Trophoblast cell (in vitro differentiated cells and primary cell): ENCODE data around the gene ZNF775.

ENCODE experiments used
- DNase-seq, 2 donors: peaks; one replicate each; pipeline ENCODE4 v3.0.0-alpha.2; 2016
- H2AFZ ChIP-seq: 2 replicates; pipeline ENCODE4 v1.6.1; 2013; ENCODE audit warnings: low read length, moderate library complexity, mild to moderate bottlenecking; ENCODE audit not compliant: insufficient read depth, poor library complexity
- H2AK5ac ChIP-seq: 2 replicates; pipeline ENCODE4 v1.6.1; 2013; ENCODE audit warnings: mild to moderate bottlenecking, low read length
- H2BK120ac ChIP-seq: 2 replicates; pipeline ENCODE4 v1.6.1; 2013; ENCODE audit warnings: low read length, mild to moderate bottlenecking, moderate library complexity; ENCODE audit not compliant: insufficient read depth, poor library complexity
- H2BK12ac ChIP-seq: 2 replicates; pipeline ENCODE4 v1.6.1; 2013; ENCODE audit warnings: mild to moderate bottlenecking, low read length, moderate library complexity
- H2BK5ac ChIP-seq: 2 replicates; pipeline ENCODE4 v1.6.1; 2013; ENCODE audit warnings: low read length, low read depth, moderate library complexity, mild to moderate bottlenecking; ENCODE audit not compliant: poor library complexity
- H3K14ac ChIP-seq: 2 replicates; pipeline ENCODE4 v1.6.1; 2013; ENCODE audit warnings: mild to moderate bottlenecking, low read length
- H3K18ac ChIP-seq: 2 replicates; pipeline ENCODE4 v1.6.1; 2013; ENCODE audit warnings: mild to moderate bottlenecking, low read length
- H3K23ac ChIP-seq: 2 replicates; pipeline ENCODE4 v1.6.1; 2013; ENCODE audit warnings: low read length
- H3K27ac ChIP-seq: 2 replicates; pipeline ENCODE4 v1.5.1; 2013; ENCODE audit warnings: low read depth, mild to moderate bottlenecking, inconsistent platforms, low read length, moderate library complexity
- H3K27me3 ChIP-seq: 2 replicates; pipeline ENCODE4 v1.6.1; 2013; ENCODE audit warnings: inconsistent platforms, mild to moderate bottlenecking, low read length, moderate library complexity; ENCODE audit not compliant: insufficient read depth
- H3K36me3 ChIP-seq, 2 experiments: 1 replicate in 1 of 2; 2 replicates in 1 of 2; pipeline ENCODE4 v1.6.1; 2013; ENCODE audit warnings: low read length in 2 of 2, mild to moderate bottlenecking in 2 of 2, moderate library complexity in 1 of 2; ENCODE audit not compliant: insufficient read depth in 2 of 2, control insufficient read depth in 1 of 2
- H3K4ac ChIP-seq: 2 replicates; pipeline ENCODE4 v1.6.1; 2013; ENCODE audit warnings: low read depth, mild to moderate bottlenecking, low read length, moderate library complexity
- H3K4me1 ChIP-seq, 2 experiments: 1 replicate in 1 of 2; 2 replicates in 1 of 2; pipeline ENCODE4 v1.6.1; 2013; ENCODE audit warnings: low read length in 2 of 2, mild to moderate bottlenecking in 2 of 2, moderate library complexity in 1 of 2; ENCODE audit not compliant: insufficient read depth in 2 of 2, control insufficient read depth in 1 of 2
- H3K4me2 ChIP-seq: 2 replicates; pipeline ENCODE4 v1.6.1; 2013; ENCODE audit warnings: inconsistent platforms, mild to moderate bottlenecking, low read length, moderate library complexity
- H3K4me3 ChIP-seq: 2 replicates; pipeline ENCODE4 v1.5.1; 2013; ENCODE audit warnings: mild to moderate bottlenecking, low read depth, low read length, inconsistent platforms
- H3K79me1 ChIP-seq: one replicate; pipeline ENCODE4 v1.6.1; 2013; ENCODE audit warnings: low read length
- H3K79me2 ChIP-seq: 2 replicates; pipeline ENCODE4 v1.6.1; 2013; ENCODE audit warnings: low read length, mild to moderate bottlenecking; ENCODE audit not compliant: control insufficient read depth, insufficient read depth, poor library complexity
- H3K9ac ChIP-seq: 2 replicates; pipeline ENCODE4 v1.6.1; 2013; ENCODE audit warnings: mild to moderate bottlenecking, low read length
- H3K9me3 ChIP-seq: 2 replicates; pipeline ENCODE4 v1.6.1; 2013; ENCODE audit warnings: low read depth, mild to moderate bottlenecking, control low read depth, inconsistent platforms, low read length; ENCODE audit not compliant: insufficient read depth
- H4K12ac ChIP-seq: 2 replicates; pipeline ENCODE4 v1.6.1; 2013; ENCODE audit warnings: low read depth, mild to moderate bottlenecking, low read length, moderate library complexity
- H4K8ac ChIP-seq: 2 replicates; pipeline ENCODE4 v1.6.1; 2013; ENCODE audit warnings: low read depth, mild to moderate bottlenecking, low read length, moderate library complexity
- H4K91ac ChIP-seq: one replicate; pipeline ENCODE4 v1.6.1; 2013; ENCODE audit warnings: low read depth, mild to moderate bottlenecking, low read length, moderate library complexity
- WGBS: extraction: QIAGEN DNeasy Blood & Tissue Kit; methylation state at CpG from one replicate; pipeline ENCODE4 v1.1.7; 2013; ENCODE audit warnings: missing lambda C conversion rate; ENCODE audit not compliant: insufficient read length, insufficient coverage; ENCODE audit errors: extremely low coverage; 5-methylcytosine and 5-hydroxymethylcytosine counted together

ZNF775 gene

DNA sequence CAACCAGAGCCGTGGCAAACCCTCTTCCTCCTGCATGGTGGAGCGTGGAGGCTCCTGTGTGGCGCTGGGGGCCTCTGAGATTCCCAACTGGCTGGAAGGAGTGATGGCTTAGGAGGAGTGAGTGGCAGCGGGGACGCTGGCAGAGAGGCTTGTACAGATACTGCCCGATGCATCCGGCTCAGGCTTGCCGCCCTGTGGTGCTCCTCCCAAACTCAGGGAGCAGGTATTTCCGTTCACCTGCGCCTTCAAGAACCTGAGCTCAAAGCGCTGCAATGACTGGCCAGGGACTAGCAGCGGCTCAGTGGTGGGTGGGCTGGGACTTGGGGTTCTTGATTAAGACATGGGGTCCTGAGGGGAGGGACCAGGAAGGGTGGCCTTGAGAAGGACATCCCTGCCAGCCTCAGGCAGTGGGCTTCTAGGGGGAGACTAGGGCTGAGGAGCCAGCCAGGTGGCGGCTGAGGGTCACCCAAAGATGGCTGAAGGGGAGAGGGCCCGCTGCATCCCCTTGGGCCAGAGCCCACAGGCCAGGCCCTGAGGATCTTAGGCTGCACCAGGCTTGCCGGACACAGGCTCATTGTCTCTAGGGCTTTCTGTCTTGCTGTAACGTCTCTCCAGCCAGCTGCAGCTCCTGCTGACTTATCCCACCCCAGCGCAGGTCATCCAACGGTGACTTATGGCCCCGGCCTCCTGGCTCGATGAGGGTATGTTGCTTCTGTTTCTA lies 3.2 kb downstream of the ZNF775 start:
- Histone ChIP-seq H2AK5ac (peak overlapping the region; percentile 14), H3K27ac (no peak overlapping the region), H2AFZ (no peak overlapping the region), H2BK5ac (no peak overlapping the region), H4K91ac (peak overlapping the region; percentile 15), H3K36me3 (peaks cover 5 to 9% of the 10 kb centered on the region in 2 experiments), H3K4ac (no peak overlapping the region), H3K18ac (peak overlapping the region; percentile 49), H3K23ac (no peak overlapping the region), H3K9me3 (peaks cover 2% of the 10 kb centered on the region), H3K79me1 (peaks cover 24% of the 10 kb centered on the region), H3K4me1 (peaks cover 30 to 35% of the 10 kb centered on the region in 2 experiments), H4K12ac (no peak overlapping the region), H3K27me3 (no peaks in the 10 kb centered on the region), H3K9ac (no peak overlapping the region), H3K14ac (no peak overlapping the region), H3K4me3 (no peak overlapping the region), H2BK120ac (no peak overlapping the region), H4K8ac (no peak overlapping the region), H3K79me2 (peaks cover 16% of the 10 kb centered on the region), H3K4me2 (no peak overlapping the region), H2BK12ac (peak overlapping the region; percentile 25)
- DNase-seq, result no peak
- WGBS, result no CpG with 5 or more reads among the region's 20 CpGs

DNA sequence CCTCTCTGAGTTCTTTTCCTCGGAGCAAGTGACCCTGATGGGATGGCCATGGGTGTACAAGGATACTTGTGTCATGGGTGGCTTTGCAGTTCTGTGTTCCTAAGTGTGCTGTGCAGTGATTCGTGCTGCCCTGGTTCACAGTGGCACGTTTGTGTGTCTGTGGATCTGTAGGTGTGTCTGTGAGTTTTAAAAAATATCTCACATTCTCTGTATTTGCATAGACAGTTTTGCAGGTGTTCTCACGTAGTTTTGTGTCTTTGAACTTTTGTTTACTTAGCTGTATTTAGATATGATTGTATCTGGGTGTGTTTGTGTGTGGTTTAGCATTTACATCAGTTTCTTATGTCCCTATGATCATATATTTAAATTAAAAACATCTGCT lies 3.7 kb downstream of the ZNF775 start:
- H3K23ac ChIP-seq, result no peak overlapping the region
- peaks cover 26 to 32% of the 10 kb centered on the region in 2 experiments for H3K4me1 ChIP-seq
- no peak for DNase-seq
- no peaks in the 10 kb centered on the region for H3K27me3 ChIP-seq
- H4K91ac ChIP-seq, result peak overlapping the region; percentile 15
- H2AFZ ChIP-seq, result no peak overlapping the region
- H2BK12ac ChIP-seq, result no peak overlapping the region
- H3K4ac ChIP-seq, result no peak overlapping the region
- no peak overlapping the region for H3K14ac ChIP-seq
- H2BK120ac ChIP-seq, result no peak overlapping the region
- peaks cover 16% of the 10 kb centered on the region for H3K79me2 ChIP-seq
- no peak overlapping the region for H3K27ac ChIP-seq
- H3K79me1 ChIP-seq, result peaks cover 21% of the 10 kb centered on the region
- H3K36me3 ChIP-seq, result peaks cover 7 to 11% of the 10 kb centered on the region in 2 experiments
- no peak overlapping the region for H4K8ac ChIP-seq
- peaks cover 2% of the 10 kb centered on the region for H3K9me3 ChIP-seq
- no peak overlapping the region for H3K9ac ChIP-seq
- no peak overlapping the region for H2BK5ac ChIP-seq
- H3K4me2 ChIP-seq, result no peak overlapping the region
- no peak overlapping the region for H3K18ac ChIP-seq
- no peak overlapping the region for H2AK5ac ChIP-seq
- WGBS, result no CpG with 5 or more reads among the region's 4 CpGs
- H4K12ac ChIP-seq, result no peak overlapping the region
- H3K4me3 ChIP-seq, result no peak overlapping the region

DNA sequence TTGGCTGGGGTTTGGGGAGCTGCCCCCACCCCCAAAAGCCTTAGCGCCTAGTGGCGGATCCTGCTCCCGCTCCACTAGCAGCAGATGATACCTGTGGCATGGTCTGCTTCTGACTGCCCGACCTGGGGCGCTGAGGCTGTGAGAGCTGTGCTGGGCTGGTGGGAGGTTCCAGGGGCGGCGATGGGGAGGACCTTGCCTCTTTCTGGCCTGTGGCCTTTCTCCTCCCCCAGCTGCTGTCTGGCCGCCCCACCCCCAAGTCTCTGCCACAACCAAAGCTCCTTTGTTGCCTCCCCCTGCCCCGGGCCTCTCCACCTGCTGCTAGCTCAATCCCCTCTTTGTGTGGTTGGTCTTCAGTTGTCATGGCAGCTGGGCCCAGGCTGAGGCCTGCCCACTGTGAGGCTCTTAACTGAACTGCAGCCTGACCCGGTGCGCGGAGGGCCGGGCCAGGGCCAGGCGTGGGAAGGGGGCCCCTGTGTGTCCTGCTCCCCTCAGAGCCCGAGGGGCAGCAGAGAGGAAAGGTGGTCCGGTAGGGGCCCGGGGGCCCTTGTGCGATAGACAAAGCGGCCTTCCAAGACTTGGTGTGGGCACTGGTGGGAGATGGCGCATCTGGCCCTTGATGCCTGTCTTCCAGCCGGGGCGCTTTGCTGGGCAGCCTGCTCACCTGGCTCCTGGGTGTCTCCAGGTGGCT lies 4.7 kb downstream of the ZNF775 start:
- Histone ChIP-seq H3K9me3 (peaks cover 2% of the 10 kb centered on the region), H2AK5ac (peak overlapping the region; percentile 67), H2AFZ (peak overlapping the region; percentile 2), H3K4me1 (peaks cover 23 to 29% of the 10 kb centered on the region in 2 experiments), H3K4ac (peak overlapping the region; percentile 80), H3K79me2 (peaks cover 12% of the 10 kb centered on the region), H3K36me3 (peaks cover 13 to 18% of the 10 kb centered on the region in 2 experiments), H3K23ac (no peak overlapping the region), H2BK5ac (peak overlapping the region; percentile 42), H2BK120ac (peak overlapping the region; percentile 39), H2BK12ac (peak overlapping the region; percentile 70), H4K91ac (peak overlapping the region; percentile 60), H3K27me3 (no peaks in the 10 kb centered on the region), H4K12ac (peak overlapping the region; percentile 11), H3K79me1 (peaks cover 12% of the 10 kb centered on the region), H3K4me2 (peak overlapping the region; percentile 17), H4K8ac (peak overlapping the region; percentile 50), H3K9ac (no peak overlapping the region), H3K27ac (no peak overlapping the region), H3K18ac (peak overlapping the region; percentile 95), H3K4me3 (no peak overlapping the region), H3K14ac (peak overlapping the region; percentile 76)
- no CpG with 5 or more reads among the region's 22 CpGs for WGBS
- DNase-seq, result no peak

DNA sequence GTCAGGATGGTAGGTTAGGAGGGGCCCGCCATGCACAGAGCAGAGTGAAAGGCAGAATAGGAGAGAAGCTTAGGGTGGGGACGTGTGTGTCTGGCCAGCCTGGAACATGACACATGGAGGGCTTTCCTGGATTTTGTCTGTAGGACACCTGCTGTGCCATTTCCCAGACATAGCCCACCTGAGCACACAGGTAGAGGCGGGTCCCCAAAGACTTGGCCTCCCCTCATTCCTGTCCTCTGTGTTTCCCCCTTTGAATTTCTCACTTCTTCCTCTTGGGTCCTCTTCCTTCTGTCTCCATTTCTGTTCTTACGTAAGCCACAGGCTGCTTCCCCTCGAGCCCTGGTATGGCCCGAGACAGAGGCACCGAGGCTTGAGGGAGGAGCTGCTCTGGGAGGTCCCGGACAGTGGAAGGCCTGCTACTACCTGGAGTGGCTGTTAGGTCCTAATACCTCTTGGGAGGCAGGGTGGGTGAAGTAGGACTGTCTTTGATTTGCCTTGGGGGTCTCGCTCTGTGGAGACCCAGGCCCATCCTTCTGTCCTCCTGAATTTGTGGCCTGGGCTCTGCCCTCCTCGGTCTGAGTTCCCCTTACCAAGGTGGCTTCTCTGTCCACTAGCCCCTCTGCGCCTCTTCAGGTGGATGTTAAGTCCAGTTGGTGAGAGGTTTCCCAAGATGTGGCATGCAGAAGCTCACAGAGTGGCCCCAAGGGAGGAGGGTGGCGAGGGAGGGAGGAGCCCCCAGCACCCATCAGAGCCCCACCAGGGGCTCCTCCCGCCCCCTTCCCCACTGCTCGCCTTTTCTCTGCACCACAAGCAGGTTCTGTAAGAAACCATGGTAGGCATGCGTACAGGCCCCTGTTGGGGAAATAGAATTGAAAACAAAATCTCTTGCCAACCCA lies 5.5 kb downstream of the ZNF775 start:
- H3K23ac ChIP-seq, result no peak overlapping the region
- H2BK120ac ChIP-seq, result peak overlapping the region; percentile 39
- peak overlapping the region; percentile 67 for H2AK5ac ChIP-seq
- peaks cover 9% of the 10 kb centered on the region for H3K79me2 ChIP-seq
- no CpG with 5 or more reads among the region's 15 CpGs for WGBS
- peaks cover 19 to 26% of the 10 kb centered on the region in 2 experiments for H3K36me3 ChIP-seq
- peak overlapping the region; percentile 64 for H2BK12ac ChIP-seq
- no peak for DNase-seq
- peaks cover 26 to 31% of the 10 kb centered on the region in 2 experiments for H3K4me1 ChIP-seq
- H3K9me3 ChIP-seq, result peaks cover 2% of the 10 kb centered on the region
- H3K9ac ChIP-seq, result no peak overlapping the region
- peak overlapping the region; percentile 73 for H3K18ac ChIP-seq
- no peaks in the 10 kb centered on the region for H3K27me3 ChIP-seq
- no peak overlapping the region for H3K4me2 ChIP-seq
- peak overlapping the region; percentile 46 for H3K4ac ChIP-seq
- peak overlapping the region; percentile 37 for H4K8ac ChIP-seq
- no peak overlapping the region for H3K27ac ChIP-seq
- H3K79me1 ChIP-seq, result peaks cover 7% of the 10 kb centered on the region
- H4K91ac ChIP-seq, result peak overlapping the region; percentile 60
- no peak overlapping the region for H4K12ac ChIP-seq
- peak overlapping the region; percentile 76 for H3K14ac ChIP-seq
- H2AFZ ChIP-seq, result no peak overlapping the region
- H3K4me3 ChIP-seq, result no peak overlapping the region
- H2BK5ac ChIP-seq, result peak overlapping the region; percentile 21
